BJ (cell line): Measurements from ENCODE around the gene NFS1. TPM values are rescaled to one million over a fixed set of nuclear protein-coding genes. Genes with fewer than 3 reads are reported as not detected.

ENCODE experiments used
- CTCF ChIA-PET: fragments of 350-600 bp; formaldehyde crosslinking; extraction: SDS; loops from one replicate; lab custom pipeline; 2021; ENCODE audit warnings: antibody characterized with exemption, inconsistent platforms; lab: Yijun Ruan, JAX
- POLR2A ChIA-PET: fragments of 300-600 bp; sonication (Branson Sonifier 250); formaldehyde crosslinking; extraction: SDS; loops from one replicate; lab custom pipeline; 2021; ENCODE audit warnings: antibody characterized with exemption; lab: Charles Lee
- DNase-seq: peaks from one replicate; pipeline ENCODE4 v3.0.0-alpha.2; 2011; ENCODE audit warnings: low read depth
- H3K27me3 ChIP-seq: 2 replicates; pipeline ENCODE4 v1.6.0; 2011; ENCODE audit warnings: low read length; ENCODE audit not compliant: control insufficient read depth, insufficient read depth
- H3K36me3 ChIP-seq: 2 replicates; pipeline ENCODE4 v1.5.1; 2011; ENCODE audit warnings: low read length; ENCODE audit not compliant: control insufficient read depth, insufficient read depth
- H3K4me3 ChIP-seq: 2 replicates; pipeline ENCODE4 v1.5.1; 2011; ENCODE audit warnings: low read depth, mild to moderate bottlenecking, control low read depth, low read length
- CTCF ChIP-seq: IDR thresholded peaks from 2 replicates; pipeline ENCODE4 v1.5.1; 2011; ENCODE audit warnings: low read depth, mild to moderate bottlenecking, control low read depth, inconsistent platforms, low read length, moderate library complexity; ENCODE audit not compliant: insufficient read depth
- polyA plus RNA-seq: library from polyadenylated mRNA; depleted of rRNA; stranded (reverse); fragments of >200 nt; gene quantifications from 2 replicates; pipeline ENCODE4 v1.2.3, GENCODE V29; 2011

The NFS1 gene
- polyA plus RNA-seq, 1 experiment = 45.6 TPM

GRCh38 chr20:35731862-35732643 is 32.9 kb upstream of the NFS1 start:
- CTCF ChIA-PET = no interaction called here
- no peak overlapping the region for H3K4me3 ChIP-seq
- no peak for DNase-seq
- H3K36me3 ChIP-seq = peaks cover 16% of the 10 kb centered on the region
- no peaks in the 10 kb centered on the region for H3K27me3 ChIP-seq
- TF ChIP-seq CTCF = no peak
- POLR2A ChIA-PET = no interaction called here

GRCh38 chr20:35731469-35731788 is 32.3 kb upstream of the NFS1 start:
- TF ChIP-seq CTCF = no peak
- Histone ChIP-seq H3K4me3 (no peak overlapping the region), H3K27me3 (no peaks in the 10 kb centered on the region), H3K36me3 (peaks cover 19% of the 10 kb centered on the region)
- POLR2A ChIA-PET = interaction anchor here (1.1 kb wide), 1 partner anchor 222 kb away, joined by 5 read pairs; no protein-coding TSS in a partner anchor
- CTCF ChIA-PET = no interaction called here
- no peak for DNase-seq

GRCh38 chr20:35730583-35731468 is 31.7 kb upstream of the NFS1 start:
- TF ChIP-seq CTCF = no peak
- peaks cover 19% of the 10 kb centered on the region for H3K36me3 ChIP-seq

GRCh38 chr20:35729836-35730582 is 30.9 kb upstream of the NFS1 start:
- CTCF ChIA-PET = interaction anchor here (0.8 to 3.6 kb wide), 3 partner anchors 8 to 10 kb away, joined by 3 to 10 read pairs (median 4); no protein-coding TSS in a partner anchor
- POLR2A ChIA-PET = interaction anchor here (1.1 kb wide), 1 partner anchor 223 kb away, joined by 5 read pairs; no protein-coding TSS in a partner anchor
- no peak for DNase-seq
- H3K36me3 ChIP-seq = peaks cover 23% of the 10 kb centered on the region
- no peaks in the 10 kb centered on the region for H3K27me3 ChIP-seq
- no peak for TF ChIP-seq CTCF
- H3K4me3 ChIP-seq = no peak overlapping the region

More at GRCh38 chr20:35730583-35731468, 31.7 kb upstream of the NFS1 start:
- Histone ChIP-seq H3K4me3 (no peak overlapping the region), H3K27me3 (no peaks in the 10 kb centered on the region)
- DNase-seq = no peak
- POLR2A ChIA-PET = interaction anchor here (1.1 kb wide), 1 partner anchor 222 kb away, joined by 5 read pairs; no protein-coding TSS in a partner anchor
- CTCF ChIA-PET = interaction anchor here (0.8 to 1.2 kb wide), 2 partner anchors 9 to 11 kb away, joined by 3 to 4 read pairs; no protein-coding TSS in a partner anchor
